Naive B cell (primary cell): ENCODE data around the gene ZNF597. TPM values are rescaled to one million over a fixed set of nuclear protein-coding genes. Genes with fewer than 3 reads are reported as not detected.

Experiments used
- ATAC-seq, 2 donors: fragments of 150-1000 bp; cut with Tn5 transposase; 2 replicates each; pipeline ENCODE4 v1.10.0; 2021; ENCODE audit warnings: low read depth in 2 of 2, mild to moderate bottlenecking in 2 of 2, moderate library complexity in 2 of 2
- DNase-seq: peaks from one replicate; pipeline ENCODE4 v3.0.0; 2022
- H3K27ac Mint-ChIP-seq, 6 donors: one replicate each; pipeline ENCODE4 v1.8.0; 2020 to 2022; ENCODE audit warnings: mild to moderate bottlenecking in 6 of 6, mixed read lengths in 6 of 6, moderate library complexity in 5 of 6, inconsistent platforms in 2 of 6
- H3K27me3 Mint-ChIP-seq, 3 donors: one replicate each; pipeline ENCODE4 v1.8.0; 2021 to 2022; ENCODE audit warnings: mixed read lengths in 3 of 3, mild to moderate bottlenecking in 1 of 3
- H3K36me3 Mint-ChIP-seq, 2 donors: one replicate each; pipeline ENCODE4 v1.8.0; 2020 to 2022; ENCODE audit warnings: mixed read lengths in 2 of 2, inconsistent platforms in 1 of 2, mild to moderate bottlenecking in 1 of 2
- H3K4me1 Mint-ChIP-seq, 3 donors: one replicate each; pipeline ENCODE4 v1.8.0; 2020 to 2022; ENCODE audit warnings: mixed read lengths in 3 of 3, inconsistent platforms in 1 of 3, mild to moderate bottlenecking in 1 of 3, moderate library complexity in 1 of 3
- H3K4me3 Mint-ChIP-seq, 8 donors: one replicate each; pipeline ENCODE4 v1.8.0; 2020 to 2022; ENCODE audit warnings: mild to moderate bottlenecking in 8 of 8, mixed read lengths in 8 of 8, moderate library complexity in 8 of 8, inconsistent platforms in 2 of 8
- H3K9me3 Mint-ChIP-seq, 7 donors: one replicate each; pipeline ENCODE4 v1.8.0; 2020 to 2022; ENCODE audit warnings: mixed read lengths in 7 of 7, mild to moderate bottlenecking in 5 of 7, inconsistent platforms in 2 of 7, moderate library complexity in 1 of 7
- polyA plus RNA-seq, 6 donors: library from polyadenylated mRNA; unstranded; fragments of 300-500 nt; fragmentation: Illumina TruSeq; gene quantifications; one replicate each; pipeline ENCODE4 v1.2.3, GENCODE V29; 2021; ENCODE audit warnings: low read depth in 6 of 6

Gene ZNF597
- polyA plus RNA-seq, 6 donors from 2014 or later = 0.78 to 3.2 (median 2.3) TPM

DNA sequence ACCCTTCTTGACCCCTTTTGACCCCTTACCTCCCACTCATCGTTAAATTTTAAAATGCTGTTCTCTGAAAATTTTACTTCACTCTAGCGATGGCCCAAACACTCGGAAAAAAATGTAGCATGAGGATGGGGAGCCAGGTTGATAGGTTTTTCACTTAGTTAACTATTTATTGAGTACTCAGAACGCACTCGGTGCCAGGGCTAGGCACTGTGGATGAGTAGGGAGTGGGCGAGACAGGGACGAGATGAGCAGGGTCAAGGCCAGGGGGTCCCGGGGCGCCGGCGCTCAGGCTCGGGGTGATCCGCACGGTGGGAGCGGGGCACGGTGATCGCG lies 42.9 kb downstream of the ZNF597 start:
- peak in 1 of 2 donors; percentile 31 for ATAC-seq
- Mint-ChIP-seq H3K4me3 (peak overlapping the region; percentile 87 to 98 (median 94)), H3K36me3 (peaks cover 36 to 42% of the 10 kb centered on the region in 2 donors), H3K9me3 (peaks cover 0 to 17% (median 7%) of the 10 kb centered on the region in 7 donors), H3K27me3 (no peaks in the 10 kb centered on the region), H3K27ac (peak overlapping the region; percentile 56 to 95 (median 86)), H3K4me1 (peaks cover 40 to 62% (median 44%) of the 10 kb centered on the region in 3 donors)
- no peak for DNase-seq

DNA sequence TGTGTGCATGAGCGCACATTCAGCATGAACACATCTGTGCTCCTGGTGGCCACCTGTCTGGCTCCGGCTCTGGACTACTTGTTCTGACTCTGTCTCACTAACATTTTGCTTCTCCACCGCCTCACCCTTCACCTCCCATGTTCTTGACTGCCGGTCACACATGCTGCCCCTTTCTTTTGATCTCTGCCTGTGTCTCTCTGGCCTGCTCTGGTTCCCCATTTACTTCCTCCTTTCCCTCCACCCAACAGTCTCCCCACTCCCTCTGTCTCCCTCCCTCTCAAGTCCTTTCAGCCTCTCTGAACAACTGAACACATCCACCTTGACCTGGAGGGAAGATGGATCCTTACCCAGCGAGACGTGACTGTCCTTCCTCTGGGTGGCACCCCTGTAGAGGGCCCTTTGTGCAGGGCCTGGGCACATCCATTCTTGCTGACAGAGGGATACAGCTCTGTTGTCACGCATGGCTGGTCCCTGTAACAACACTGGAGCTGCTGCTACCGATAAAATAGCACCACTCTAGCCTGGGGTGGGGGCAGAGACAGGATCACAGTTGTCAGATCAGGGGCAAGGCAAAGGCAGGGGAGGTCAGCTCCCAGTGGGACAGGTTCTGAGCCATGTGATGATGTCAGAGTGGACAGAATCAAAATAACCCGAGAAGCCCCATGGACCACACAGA lies 53.5 kb downstream of the ZNF597 start:
- H3K27me3 Mint-ChIP-seq = no peaks in the 10 kb centered on the region
- H3K27ac Mint-ChIP-seq = peak overlapping the region in 1 of 6 donors; percentile 57
- H3K9me3 Mint-ChIP-seq = peaks cover 13 to 52% (median 39%) of the 10 kb centered on the region in 7 donors
- H3K4me3 Mint-ChIP-seq = peak overlapping the region in 1 of 8 donors; percentile 81
- no peak for ATAC-seq
- no peak for DNase-seq
- H3K4me1 Mint-ChIP-seq = peaks cover 12 to 22% (median 20%) of the 10 kb centered on the region in 3 donors
- peaks cover 54 to 64% of the 10 kb centered on the region in 2 donors for H3K36me3 Mint-ChIP-seq

GRCh38 chr16:3388325-3388724 lies 55.0 kb downstream of the ZNF597 start:
- peaks cover 8 to 16% (median 13%) of the 10 kb centered on the region in 3 donors for H3K4me1 Mint-ChIP-seq
- H3K36me3 Mint-ChIP-seq = peaks cover 54 to 64% of the 10 kb centered on the region in 2 donors
- H3K4me3 Mint-ChIP-seq = peak overlapping the region in 1 of 8 donors; percentile 21
- H3K9me3 Mint-ChIP-seq = peaks cover 25 to 64% (median 49%) of the 10 kb centered on the region in 7 donors
- DNase-seq (no peak), ATAC-seq (no peak)
- no peaks in the 10 kb centered on the region for H3K27me3 Mint-ChIP-seq
- H3K27ac Mint-ChIP-seq = peak overlapping the region in 1 of 6 donors; percentile 33

GRCh38 chr16:3383045-3383448 lies 60.3 kb downstream of the ZNF597 start:
- H3K9me3 Mint-ChIP-seq = peaks cover 21 to 90% (median 86%) of the 10 kb centered on the region in 7 donors

More at GRCh38 chr16:3383045-3383448, 60.3 kb downstream of the ZNF597 start:
- DNase-seq = no peak
- H3K36me3 Mint-ChIP-seq = peaks cover 75 to 80% of the 10 kb centered on the region in 2 donors
- no peak overlapping the region for H3K27ac Mint-ChIP-seq
- no peak for ATAC-seq
- peak overlapping the region in 1 of 8 donors; percentile 25 for H3K4me3 Mint-ChIP-seq
- H3K27me3 Mint-ChIP-seq = no peaks in the 10 kb centered on the region
- peaks cover under 1 to 4% (median 3%) of the 10 kb centered on the region in 3 donors for H3K4me1 Mint-ChIP-seq

Other genes starting within 250 kb of the ZNF597 start
- 10 to 100 TPM in 4 of 6 donors, 1 to 10 TPM in 2; 5.4 to 13.8 (median 11.0) TPM for gene ZNF200, start 208.3 kb downstream of the ZNF597 start, polyA plus RNA-seq
- under 1 TPM in 1 of 6 donors, not detected in 5; 0.25 TPM for gene MEFV, start 186.9 kb downstream of the ZNF597 start, polyA plus RNA-seq
- gene ZNF263, start 160.0 kb downstream of the ZNF597 start, polyA plus RNA-seq = 10 to 100 TPM; 39.8 to 65.5 (median 51.6) TPM
- gene TIGD7, start 138.1 kb downstream of the ZNF597 start, polyA plus RNA-seq = 1 to 10 TPM in 5 of 6 donors, under 1 TPM in 1; 0.52 to 9.7 (median 6.0) TPM
- gene ZNF75A, start 138.0 kb downstream of the ZNF597 start, polyA plus RNA-seq = 10 to 100 TPM; 22.4 to 59.6 (median 30.6) TPM
- gene OR2C1, start 87.6 kb downstream of the ZNF597 start, polyA plus RNA-seq = 1 to 10 TPM in 3 of 6 donors, under 1 TPM in 2, not detected in 1; 0.20 to 1.9 (median 1.0) TPM
- gene ZSCAN32, start 42.5 kb downstream of the ZNF597 start, polyA plus RNA-seq = 10 to 100 TPM; 11.2 to 33.3 (median 14.9) TPM
- gene ZNF174, start 42.3 kb downstream of the ZNF597 start, polyA plus RNA-seq = 10 to 100 TPM in 2 of 6 donors, 1 to 10 TPM in 3, not detected in 1; 6.4 to 14.2 (median 8.9) TPM
- 10 to 100 TPM; 17.0 to 48.8 (median 31.5) TPM for gene NAA60, start 176 bp upstream of the ZNF597 start, polyA plus RNA-seq
- gene C16orf90, start 52.0 kb upstream of the ZNF597 start, polyA plus RNA-seq = not detected
- gene CLUAP1, start 57.5 kb upstream of the ZNF597 start, polyA plus RNA-seq = 10 to 100 TPM in 5 of 6 donors, 1 to 10 TPM in 1; 7.4 to 12.5 (median 11.3) TPM
- 10 to 100 TPM in 4 of 6 donors, 1 to 10 TPM in 2; 7.9 to 20.8 (median 11.2) TPM for gene NLRC3, start 133.9 kb upstream of the ZNF597 start, polyA plus RNA-seq
- 1 to 10 TPM in 1 of 6 donors, under 1 TPM in 5; 0.29 to 1.6 (median 0.74) TPM for gene SLX4, start 168.1 kb upstream of the ZNF597 start, polyA plus RNA-seq
- gene DNASE1, start 211.2 kb upstream of the ZNF597 start, polyA plus RNA-seq = 10 to 100 TPM in 1 of 6 donors, 1 to 10 TPM in 4, not detected in 1; 2.5 to 24.4 (median 3.8) TPM